Left ventricle myocardium inferior (tissue), 1 donor: Measurements from ENCODE around the gene OLFML2A. TPM values are rescaled to one million over a fixed set of nuclear protein-coding genes. Genes with fewer than 3 reads are reported as not detected.

ENCODE experiments used
- DNase-seq: peaks from one replicate; pipeline ENCODE4 v3.0.0-alpha.2; 2020
- H3K27ac ChIP-seq: fragments of 200-600 bp; replicated peaks from 2 replicates; pipeline ENCODE4 v1.8.0; 2021
- H3K27me3 ChIP-seq: fragments of 200-600 bp; 2 replicates; pipeline ENCODE4 v1.8.0; 2021; ENCODE audit warnings: low read depth
- H3K36me3 ChIP-seq: fragments of 200-600 bp; 2 replicates; pipeline ENCODE4 v1.8.0; 2021
- H3K4me1 ChIP-seq: fragments of 200-600 bp; 2 replicates; pipeline ENCODE4 v1.8.0; 2021
- H3K4me3 ChIP-seq: fragments of 200-600 bp; 2 replicates; pipeline ENCODE4 v1.8.0; 2021; ENCODE audit warnings: mild to moderate bottlenecking, moderate library complexity
- H3K9me3 ChIP-seq: fragments of 200-600 bp; replicated peaks from 2 replicates; pipeline ENCODE4 v1.8.0; 2021
- CTCF ChIP-seq: fragments of 200-600 bp; IDR thresholded peaks from 2 replicates; pipeline ENCODE4 v1.8.0; 2021; ENCODE audit warnings: antibody characterized with exemption, mild to moderate bottlenecking, borderline replicate concordance
- intact Hi-C: fragments of 100-400 bp; cut with micrococcal nuclease; formaldehyde crosslinking; loops from one replicate; pipeline ENCODE4 v1.11.0; 2022
- total RNA-seq: library from RNA; stranded (reverse); fragmentation: NEBNext Ultra II Directional; extraction: Animal tissue kit (Norgen Biotek cat#: 25700); gene quantifications from one replicate; pipeline ENCODE4 v1.2.1, GENCODE V29; 2021
- donor health status: DM: no; HTN: yes; CAD: no; lungs with severe emphysema.

The OLFML2A gene
- total RNA-seq, 1 donor from 2014 or later: 41.1 TPM

GRCh38 chr9:124749284-124749683 lies 27.6 kb upstream of the OLFML2A start:
- Histone ChIP-seq H3K27me3 (no peaks in the 10 kb centered on the region), H3K36me3 (no peaks in the 10 kb centered on the region), H3K9me3 (no peaks in the 10 kb centered on the region), H3K4me3 (no peak overlapping the region), H3K4me1 (no peaks in the 10 kb centered on the region), H3K27ac (no peak overlapping the region)
- intact Hi-C loops: no loop called here
- no peak for DNase-seq
- TF ChIP-seq CTCF: no peak

- Histone ChIP-seq H3K27me3 (no peaks in the 10 kb centered on the region), H3K9me3 (no peaks in the 10 kb centered on the region), H3K4me3 (no peak overlapping the region), H3K27ac (no peak overlapping the region), H3K4me1 (no peaks in the 10 kb centered on the region), H3K36me3 (no peaks in the 10 kb centered on the region)
- DNase-seq: no peak
- intact Hi-C loops: no loop called here
- no peak for TF ChIP-seq CTCF
These were observed 27.2 kb upstream of the OLFML2A start for GRCh38 chr9:124749781-124750180.

GRCh38 chr9:124752967-124753366 lies 24.0 kb upstream of the OLFML2A start:
- Histone ChIP-seq H3K27ac (no peak overlapping the region), H3K36me3 (no peaks in the 10 kb centered on the region), H3K9me3 (no peaks in the 10 kb centered on the region), H3K4me1 (no peaks in the 10 kb centered on the region), H3K4me3 (no peak overlapping the region), H3K27me3 (peaks cover 17% of the 10 kb centered on the region)
- TF ChIP-seq CTCF: no peak
- no peak for DNase-seq
- intact Hi-C loops: no loop called here

- Histone ChIP-seq H3K36me3 (no peaks in the 10 kb centered on the region), H3K4me1 (no peaks in the 10 kb centered on the region), H3K4me3 (no peak overlapping the region), H3K27ac (no peak overlapping the region), H3K9me3 (no peaks in the 10 kb centered on the region), H3K27me3 (peaks cover 17% of the 10 kb centered on the region)
- intact Hi-C loops: no loop called here
- TF ChIP-seq CTCF: peak; percentile 23
- no peak for DNase-seq
These were observed 22.6 kb upstream of the OLFML2A start for GRCh38 chr9:124754289-124754688.

GRCh38 chr9:124755061-124755460 lies 21.9 kb upstream of the OLFML2A start:
- no peak for DNase-seq
- Histone ChIP-seq H3K36me3 (no peaks in the 10 kb centered on the region), H3K9me3 (no peaks in the 10 kb centered on the region), H3K27me3 (peaks cover 17% of the 10 kb centered on the region), H3K27ac (no peak overlapping the region), H3K4me1 (no peaks in the 10 kb centered on the region), H3K4me3 (no peak overlapping the region)
- no peak for TF ChIP-seq CTCF
- intact Hi-C loops: no loop called here

GRCh38 chr9:124756011-124756410 lies 20.9 kb upstream of the OLFML2A start:
- no peak for TF ChIP-seq CTCF
- DNase-seq: no peak

More at GRCh38 chr9:124756011-124756410, 20.9 kb upstream of the OLFML2A start:
- Histone ChIP-seq H3K9me3 (no peaks in the 10 kb centered on the region), H3K4me1 (no peaks in the 10 kb centered on the region), H3K27ac (no peak overlapping the region), H3K27me3 (peaks cover 17% of the 10 kb centered on the region), H3K36me3 (no peaks in the 10 kb centered on the region), H3K4me3 (no peak overlapping the region)
- intact Hi-C loops: no loop called here
